Liver (tissue), 3 donors: ENCODE results near the gene OGFOD3.

Experiments
- ATF3 ChIP-seq: IDR thresholded peaks from 2 replicates; pipeline ENCODE4 v1.6.1; 2016; ENCODE audit warnings: antibody characterized with exemption
- CTCF ChIP-seq: fragments of 150-350 bp; IDR thresholded peaks from 2 replicates; pipeline ENCODE4 v1.5.1; 2017; ENCODE audit warnings: improper control_type of control experiment, low read depth, low read length; ENCODE audit not compliant: missing input control
- EGR1 ChIP-seq, 2 donors: IDR thresholded peaks; 2 replicates each; pipeline ENCODE4 v1.6.1; 2016 to 2018; ENCODE audit warnings: antibody characterized with exemption in 2 of 2, low read depth in 2 of 2
- JUND ChIP-seq, 2 donors: IDR thresholded peaks; 2 replicates each; pipeline ENCODE4 v1.6.1; 2016; ENCODE audit warnings: antibody characterized with exemption in 2 of 2
- MAX ChIP-seq: IDR thresholded peaks from 2 replicates; pipeline ENCODE4 v1.6.1; 2016; ENCODE audit warnings: antibody characterized with exemption
- RAD21 ChIP-seq, 2 donors: IDR thresholded peaks; 2 replicates each; pipeline ENCODE4 v1.6.1; 2016; ENCODE audit warnings: antibody characterized with exemption in 2 of 2, mild to moderate bottlenecking in 2 of 2
- REST ChIP-seq: IDR thresholded peaks from 2 replicates; pipeline ENCODE4 v1.6.1; 2016; ENCODE audit warnings: antibody characterized with exemption, mild to moderate bottlenecking
- SP1 ChIP-seq: IDR thresholded peaks from 2 replicates; pipeline ENCODE4 v1.6.1; 2018; ENCODE audit warnings: antibody characterized with exemption, mild to moderate bottlenecking
- TAF1 ChIP-seq: conservative IDR thresholded peaks from 2 replicates; pipeline ENCODE4 v1.6.1; 2016; ENCODE audit warnings: antibody characterized with exemption, mild to moderate bottlenecking
- YY1 ChIP-seq: IDR thresholded peaks from 2 replicates; pipeline ENCODE4 v1.6.1; 2016; ENCODE audit warnings: antibody characterized with exemption, mild to moderate bottlenecking
- donor health status: healthy.
- donor health status: healthy.

GRCh38 chr17:82441691-82442487, 23.5 kb upstream of the OGFOD3 start:
- TF ChIP-seq CTCF (no peak), YY1 (no peak), REST (no peak), JUND (IDR thresholded peaks at IDR 0.05) (no peak), EGR1 (IDR thresholded peaks at IDR 0.05; ENCODE audit: low read depth in 2 of 2) (no peak), TAF1 (no peak), SP1 (no peak), MAX (no peak), ATF3 (no peak), RAD21 (IDR thresholded peaks at IDR 0.05) (no peak)
